ENCODE results near the gene GJA10. TPM values are rescaled to one million over a fixed set of nuclear protein-coding genes. Genes with fewer than 3 reads are reported as not detected.

The GJA10 gene
- total RNA-seq, 1 experiment from 2014 or later = not detected

DNA sequence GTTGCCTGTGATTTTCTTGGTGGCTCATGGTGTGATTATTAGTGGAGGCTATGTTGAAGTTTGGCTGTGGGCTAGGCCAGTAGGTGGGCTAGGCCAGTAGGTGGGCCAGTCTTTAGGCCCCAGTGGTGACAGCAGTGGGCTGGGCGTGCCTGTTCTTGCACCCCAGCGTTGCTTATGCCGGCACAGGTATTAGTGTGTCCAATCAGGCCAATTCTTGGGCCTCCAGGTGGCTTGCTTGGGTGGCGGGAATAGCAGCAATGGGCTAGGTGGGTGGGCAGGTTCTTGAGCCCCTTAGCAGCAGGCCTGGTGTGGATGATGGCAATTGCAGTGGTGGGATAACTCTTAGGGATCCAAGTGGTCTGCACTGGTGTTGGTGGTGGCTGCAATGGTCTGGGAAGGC, 22.9 kb downstream of the GJA10 start:
- Histone ChIP-seq H3K4me3 (ENCODE audit: low read depth in 2 of 2, low read length in 2 of 2) (no peak overlapping the region), H3K27ac (ENCODE audit: low read length) (no peak overlapping the region), H3K36me3 (ENCODE audit: control insufficient read depth, insufficient read depth, low read length) (no peaks in the 10 kb centered on the region), H3K4me1 (ENCODE audit: control insufficient read depth, insufficient read depth, low read length) (no peaks in the 10 kb centered on the region), H3K9me3 (ENCODE audit: control insufficient read depth, insufficient read depth, low read depth, low read length) (no peaks in the 10 kb centered on the region), H3K27me3 (ENCODE audit: control insufficient read depth, insufficient read depth, low read length) (no peaks in the 10 kb centered on the region)
- DNase-seq (ENCODE audit: low read depth, low spot score) = no peak
- ChIA-PET CTCF (no interaction called here), POLR2A (no interaction called here)
- TF ChIP-seq, protein P1, sequence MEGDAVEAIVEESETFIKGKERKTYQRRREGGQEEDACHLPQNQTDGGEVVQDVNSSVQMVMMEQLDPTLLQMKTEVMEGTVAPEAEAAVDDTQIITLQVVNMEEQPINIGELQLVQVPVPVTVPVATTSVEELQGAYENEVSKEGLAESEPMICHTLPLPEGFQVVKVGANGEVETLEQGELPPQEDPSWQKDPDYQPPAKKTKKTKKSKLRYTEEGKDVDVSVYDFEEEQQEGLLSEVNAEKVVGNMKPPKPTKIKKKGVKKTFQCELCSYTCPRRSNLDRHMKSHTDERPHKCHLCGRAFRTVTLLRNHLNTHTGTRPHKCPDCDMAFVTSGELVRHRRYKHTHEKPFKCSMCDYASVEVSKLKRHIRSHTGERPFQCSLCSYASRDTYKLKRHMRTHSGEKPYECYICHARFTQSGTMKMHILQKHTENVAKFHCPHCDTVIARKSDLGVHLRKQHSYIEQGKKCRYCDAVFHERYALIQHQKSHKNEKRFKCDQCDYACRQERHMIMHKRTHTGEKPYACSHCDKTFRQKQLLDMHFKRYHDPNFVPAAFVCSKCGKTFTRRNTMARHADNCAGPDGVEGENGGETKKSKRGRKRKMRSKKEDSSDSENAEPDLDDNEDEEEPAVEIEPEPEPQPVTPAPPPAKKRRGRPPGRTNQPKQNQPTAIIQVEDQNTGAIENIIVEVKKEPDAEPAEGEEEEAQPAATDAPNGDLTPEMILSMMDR (IDR thresholded peaks at IDR 0.05) = no peak
- TF ChIP-seq SIN3A (IDR thresholded peaks at IDR 0.05; ENCODE audit: borderline replicate concordance, insufficient read depth, low read depth, low read length) (no peak), TCF7L2 (IDR thresholded peaks at IDR 0.05; ENCODE audit: low read depth, low read length) (no peak), POLR2AphosphoS5 (IDR thresholded peaks at IDR 0.05; ENCODE audit: low read depth, low read length) (no peak)
- TF ChIP-seq, protein P2, sequence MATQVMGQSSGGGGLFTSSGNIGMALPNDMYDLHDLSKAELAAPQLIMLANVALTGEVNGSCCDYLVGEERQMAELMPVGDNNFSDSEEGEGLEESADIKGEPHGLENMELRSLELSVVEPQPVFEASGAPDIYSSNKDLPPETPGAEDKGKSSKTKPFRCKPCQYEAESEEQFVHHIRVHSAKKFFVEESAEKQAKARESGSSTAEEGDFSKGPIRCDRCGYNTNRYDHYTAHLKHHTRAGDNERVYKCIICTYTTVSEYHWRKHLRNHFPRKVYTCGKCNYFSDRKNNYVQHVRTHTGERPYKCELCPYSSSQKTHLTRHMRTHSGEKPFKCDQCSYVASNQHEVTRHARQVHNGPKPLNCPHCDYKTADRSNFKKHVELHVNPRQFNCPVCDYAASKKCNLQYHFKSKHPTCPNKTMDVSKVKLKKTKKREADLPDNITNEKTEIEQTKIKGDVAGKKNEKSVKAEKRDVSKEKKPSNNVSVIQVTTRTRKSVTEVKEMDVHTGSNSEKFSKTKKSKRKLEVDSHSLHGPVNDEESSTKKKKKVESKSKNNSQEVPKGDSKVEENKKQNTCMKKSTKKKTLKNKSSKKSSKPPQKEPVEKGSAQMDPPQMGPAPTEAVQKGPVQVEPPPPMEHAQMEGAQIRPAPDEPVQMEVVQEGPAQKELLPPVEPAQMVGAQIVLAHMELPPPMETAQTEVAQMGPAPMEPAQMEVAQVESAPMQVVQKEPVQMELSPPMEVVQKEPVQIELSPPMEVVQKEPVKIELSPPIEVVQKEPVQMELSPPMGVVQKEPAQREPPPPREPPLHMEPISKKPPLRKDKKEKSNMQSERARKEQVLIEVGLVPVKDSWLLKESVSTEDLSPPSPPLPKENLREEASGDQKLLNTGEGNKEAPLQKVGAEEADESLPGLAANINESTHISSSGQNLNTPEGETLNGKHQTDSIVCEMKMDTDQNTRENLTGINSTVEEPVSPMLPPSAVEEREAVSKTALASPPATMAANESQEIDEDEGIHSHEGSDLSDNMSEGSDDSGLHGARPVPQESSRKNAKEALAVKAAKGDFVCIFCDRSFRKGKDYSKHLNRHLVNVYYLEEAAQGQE (IDR thresholded peaks at IDR 0.05; ENCODE audit: insufficient read depth in 1 of 2, low read depth in 2 of 2, low read length in 1 of 2) = no peak
- no peak for ATAC-seq
- in situ Hi-C loops (cut with HindIII; ENCODE audit: low pct_unique_long_range_greater_than_20kb, low sequenced_read_pairs) (no loop called here), intact Hi-C loops (cut with micrococcal nuclease; ENCODE audit: unreplicated experiment) (no loop called here)
- no TSS peak for BruUV-seq (replicated peaks)

DNA sequence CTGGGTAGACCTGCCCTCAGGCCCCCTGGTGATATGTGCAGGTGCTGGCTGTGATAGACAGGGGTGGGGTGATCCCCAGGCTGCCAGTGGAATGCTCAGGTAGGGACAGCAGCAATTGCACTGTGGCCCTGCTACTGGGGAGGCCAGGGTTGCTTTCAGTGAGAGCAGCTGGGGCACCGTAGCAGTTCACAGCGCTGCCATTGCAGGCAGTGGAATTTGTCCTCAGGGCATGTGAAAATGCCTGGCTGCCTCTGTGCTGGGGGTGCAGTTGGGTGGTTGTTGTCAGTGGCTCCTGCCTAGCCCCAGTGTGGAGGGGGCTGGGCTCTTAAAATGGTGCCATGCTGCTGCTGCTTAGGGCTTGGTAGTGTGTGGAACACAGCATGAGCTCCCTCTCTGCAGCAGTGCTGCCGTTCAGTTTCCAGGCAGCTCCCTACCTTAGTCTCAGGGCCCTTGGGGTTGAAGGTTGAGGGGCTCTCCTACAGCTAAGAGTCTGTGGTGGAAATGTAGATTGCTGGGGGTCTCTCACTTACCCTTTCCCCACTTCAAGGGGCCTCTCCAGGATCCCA, 23.6 kb downstream of the GJA10 start:
- H3K4me3 ChIP-seq (ENCODE audit: low read depth in 2 of 2, low read length in 2 of 2) = no peak overlapping the region
- H3K9me3 ChIP-seq (ENCODE audit: control insufficient read depth, insufficient read depth, low read depth, low read length) = no peaks in the 10 kb centered on the region
- no peak for DNase-seq (ENCODE audit: low read depth, low spot score)
- no peaks in the 10 kb centered on the region for H3K36me3 ChIP-seq (ENCODE audit: control insufficient read depth, insufficient read depth, low read length)
- ATAC-seq = no peak
- BruUV-seq (replicated peaks) = no TSS peak
- H3K4me1 ChIP-seq (ENCODE audit: control insufficient read depth, insufficient read depth, low read length) = no peaks in the 10 kb centered on the region
- H3K27ac ChIP-seq (ENCODE audit: low read length) = no peak overlapping the region
- in situ Hi-C loops (cut with HindIII; ENCODE audit: low pct_unique_long_range_greater_than_20kb, low sequenced_read_pairs) (no loop called here), intact Hi-C loops (cut with micrococcal nuclease; ENCODE audit: unreplicated experiment) (no loop called here)
- TF ChIP-seq TCF7L2 (IDR thresholded peaks at IDR 0.05; ENCODE audit: low read depth, low read length) (no peak), SIN3A (IDR thresholded peaks at IDR 0.05; ENCODE audit: borderline replicate concordance, insufficient read depth, low read depth, low read length) (no peak), POLR2AphosphoS5 (IDR thresholded peaks at IDR 0.05; ENCODE audit: low read depth, low read length) (no peak)
- TF ChIP-seq, protein P1 (IDR thresholded peaks at IDR 0.05) = no peak
- TF ChIP-seq, protein P2 (IDR thresholded peaks at IDR 0.05; ENCODE audit: insufficient read depth in 1 of 2, low read depth in 2 of 2, low read length in 1 of 2) = no peak
- ChIA-PET POLR2A (no interaction called here), CTCF (no interaction called here)
- no peaks in the 10 kb centered on the region for H3K27me3 ChIP-seq (ENCODE audit: control insufficient read depth, insufficient read depth, low read length)

Data from Panc1 (cell line).